Neural cell (in vitro differentiated cells): ENCODE data around the gene LSM10. TPM values are rescaled to one million over a fixed set of nuclear protein-coding genes. Genes with fewer than 3 reads are reported as not detected.

Experiments used
- H2AFZ ChIP-seq: fragments of 200-600, 300-800 bp; sonication (generic), shearing (Covaris generic); 2 replicates; pipeline ENCODE4 v1.6.0; 2014; ENCODE audit warnings: low read depth, mild to moderate bottlenecking, antibody characterized with exemption, low read length, moderate library complexity
- H3F3A ChIP-seq: fragments of 200-600 bp; shearing (Covaris generic); 2 replicates; pipeline ENCODE4 v1.6.1; 2016; ENCODE audit warnings: mild to moderate bottlenecking, moderate library complexity, mixed read lengths, antibody characterized with exemption, low read length; ENCODE audit not compliant: insufficient read depth, poor library complexity, severe bottlenecking
- H3K27ac ChIP-seq: fragments of 200-600, 300-800 bp; sonication (generic), shearing (Covaris generic); 2 replicates; pipeline ENCODE4 v1.5.1; 2014; ENCODE audit warnings: mild to moderate bottlenecking, low read length, moderate library complexity
- H3K27me3 ChIP-seq: fragments of 300-800, 200-600 bp; sonication (generic), shearing (Covaris generic); 2 replicates; pipeline ENCODE4 v1.6.0; 2014; ENCODE audit warnings: mild to moderate bottlenecking, low read depth, low read length, moderate library complexity; ENCODE audit not compliant: insufficient read depth
- H3K36me3 ChIP-seq: fragments of 300-800, 200-600 bp; sonication (generic), shearing (Covaris generic); 2 replicates; pipeline ENCODE4 v1.5.1; 2014; ENCODE audit warnings: mild to moderate bottlenecking, antibody characterized with exemption, low read length, moderate library complexity; ENCODE audit not compliant: insufficient read depth
- H3K4me2 ChIP-seq: fragments of 300-800, 200-600 bp; sonication (generic), shearing (Covaris generic); 2 replicates; pipeline ENCODE4 v1.6.0; 2014; ENCODE audit warnings: mild to moderate bottlenecking, low read length
- H3K4me3 ChIP-seq: fragments of 300-800, 200-600 bp; sonication (generic), shearing (Covaris generic); 2 replicates; pipeline ENCODE4 v1.5.1; 2014; ENCODE audit warnings: mild to moderate bottlenecking, low read length, moderate library complexity
- H3K79me2 ChIP-seq: fragments of 200-600 bp; shearing (Covaris generic); replicated peaks from 2 replicates; pipeline ENCODE4 v1.6.0; 2014; ENCODE audit warnings: mild to moderate bottlenecking, low read length, moderate library complexity; ENCODE audit not compliant: insufficient read depth
- H3K9ac ChIP-seq: fragments of 300-800, 200-600 bp; sonication (generic), shearing (Covaris generic); 2 replicates; pipeline ENCODE4 v1.6.1; 2016; ENCODE audit warnings: mild to moderate bottlenecking, low read length, mixed read lengths
- H3K9me2 ChIP-seq: fragments of 200-600 bp; shearing (Covaris generic); 2 replicates; pipeline ENCODE4 v1.6.1; 2016; ENCODE audit warnings: mild to moderate bottlenecking, low read length, mixed read lengths; ENCODE audit not compliant: insufficient read depth
- H3K9me3 ChIP-seq: fragments of 200-600, 300-800 bp; sonication (generic), shearing (Covaris generic); 2 replicates; pipeline ENCODE4 v1.6.1; 2016; ENCODE audit warnings: mild to moderate bottlenecking, mixed run types, low read length, moderate library complexity, mixed read lengths
- H4K20me1 ChIP-seq: fragments of 200-600 bp; shearing (Covaris generic); 2 replicates; pipeline ENCODE4 v1.6.1; 2016; ENCODE audit warnings: mild to moderate bottlenecking, mixed run types; ENCODE audit not compliant: insufficient read depth
- CTCF ChIP-seq: fragments of 450-650 bp; IDR thresholded peaks from 2 replicates; pipeline ENCODE4 v1.5.1; 2014; ENCODE audit warnings: antibody characterized with exemption, mild to moderate bottlenecking, moderate library complexity; ENCODE audit not compliant: poor library complexity, severe bottlenecking
- EP300 ChIP-seq: fragments of 450-650 bp; conservative IDR thresholded peaks from 2 replicates; pipeline ENCODE4 v1.6.1; 2014; ENCODE audit warnings: antibody characterized with exemption, mild to moderate bottlenecking, moderate library complexity; ENCODE audit not compliant: poor library complexity, severe bottlenecking
- EZH2 ChIP-seq: fragments of 200-600, 300-800 bp; shearing (Covaris generic), sonication (generic); IDR thresholded peaks from 2 replicates; pipeline ENCODE4 v1.6.1; 2014; ENCODE audit warnings: antibody characterized with exemption, low read length, borderline replicate concordance, mild to moderate bottlenecking; ENCODE audit not compliant: insufficient read depth, poor library complexity, severe bottlenecking
- MXI1 ChIP-seq: fragments of 450-650 bp; conservative IDR thresholded peaks from 2 replicates; pipeline ENCODE4 v1.6.1; 2014; ENCODE audit warnings: antibody characterized with exemption, mild to moderate bottlenecking; ENCODE audit not compliant: poor library complexity, severe bottlenecking
- POLR2AphosphoS5 ChIP-seq: IDR thresholded peaks from 2 replicates; pipeline ENCODE4 v1.6.1; 2012
- RAD21 ChIP-seq: fragments of 450-650 bp; conservative IDR thresholded peaks from 2 replicates; pipeline ENCODE4 v1.6.1; 2014; ENCODE audit warnings: antibody characterized with exemption, mild to moderate bottlenecking, moderate library complexity
- SMC3 ChIP-seq: fragments of 450-650 bp; conservative IDR thresholded peaks from 2 replicates; pipeline ENCODE4 v1.6.1; 2014; ENCODE audit warnings: antibody characterized with exemption, mild to moderate bottlenecking, moderate library complexity; ENCODE audit not compliant: poor library complexity
- TAF1 ChIP-seq: IDR thresholded peaks from 2 replicates; pipeline ENCODE4 v1.6.1; 2012; ENCODE audit warnings: low read depth
- polyA plus RNA-seq: library from polyadenylated mRNA; depleted of rRNA; stranded (reverse); fragments of >200 nt; gene quantifications from 2 replicates; pipeline ENCODE4 v1.2.3, GENCODE V29; 2014
- TF ChIP-seq, protein P1 (sequence below): IDR thresholded peaks from 2 replicates; pipeline ENCODE4 v1.6.1; 2012; ENCODE audit warnings: borderline replicate concordance

LSM10 gene
- polyA plus RNA-seq, 1 donor from 2014 or later, result 1.3 TPM

GRCh38 chr1:36432616-36433015, 34.9 kb upstream of the LSM10 start:
- Histone ChIP-seq H3F3A (no peaks in the 10 kb centered on the region), H3K79me2 (no peaks in the 10 kb centered on the region), H3K4me3 (no peak overlapping the region), H3K9me3 (no peaks in the 10 kb centered on the region), H3K9ac (no peak overlapping the region), H3K27ac (no peak overlapping the region), H3K4me2 (no peak overlapping the region), H2AFZ (no peak overlapping the region), H3K27me3 (no peaks in the 10 kb centered on the region), H3K9me2 (no peaks in the 10 kb centered on the region), H4K20me1 (no peaks in the 10 kb centered on the region), H3K36me3 (no peaks in the 10 kb centered on the region)
- TF ChIP-seq CTCF (no peak), EP300 (no peak), SMC3 (no peak), POLR2AphosphoS5 (no peak), TAF1 (no peak), RAD21 (no peak), MXI1 (no peak), EZH2 (no peak)
- TF ChIP-seq, protein P1, sequence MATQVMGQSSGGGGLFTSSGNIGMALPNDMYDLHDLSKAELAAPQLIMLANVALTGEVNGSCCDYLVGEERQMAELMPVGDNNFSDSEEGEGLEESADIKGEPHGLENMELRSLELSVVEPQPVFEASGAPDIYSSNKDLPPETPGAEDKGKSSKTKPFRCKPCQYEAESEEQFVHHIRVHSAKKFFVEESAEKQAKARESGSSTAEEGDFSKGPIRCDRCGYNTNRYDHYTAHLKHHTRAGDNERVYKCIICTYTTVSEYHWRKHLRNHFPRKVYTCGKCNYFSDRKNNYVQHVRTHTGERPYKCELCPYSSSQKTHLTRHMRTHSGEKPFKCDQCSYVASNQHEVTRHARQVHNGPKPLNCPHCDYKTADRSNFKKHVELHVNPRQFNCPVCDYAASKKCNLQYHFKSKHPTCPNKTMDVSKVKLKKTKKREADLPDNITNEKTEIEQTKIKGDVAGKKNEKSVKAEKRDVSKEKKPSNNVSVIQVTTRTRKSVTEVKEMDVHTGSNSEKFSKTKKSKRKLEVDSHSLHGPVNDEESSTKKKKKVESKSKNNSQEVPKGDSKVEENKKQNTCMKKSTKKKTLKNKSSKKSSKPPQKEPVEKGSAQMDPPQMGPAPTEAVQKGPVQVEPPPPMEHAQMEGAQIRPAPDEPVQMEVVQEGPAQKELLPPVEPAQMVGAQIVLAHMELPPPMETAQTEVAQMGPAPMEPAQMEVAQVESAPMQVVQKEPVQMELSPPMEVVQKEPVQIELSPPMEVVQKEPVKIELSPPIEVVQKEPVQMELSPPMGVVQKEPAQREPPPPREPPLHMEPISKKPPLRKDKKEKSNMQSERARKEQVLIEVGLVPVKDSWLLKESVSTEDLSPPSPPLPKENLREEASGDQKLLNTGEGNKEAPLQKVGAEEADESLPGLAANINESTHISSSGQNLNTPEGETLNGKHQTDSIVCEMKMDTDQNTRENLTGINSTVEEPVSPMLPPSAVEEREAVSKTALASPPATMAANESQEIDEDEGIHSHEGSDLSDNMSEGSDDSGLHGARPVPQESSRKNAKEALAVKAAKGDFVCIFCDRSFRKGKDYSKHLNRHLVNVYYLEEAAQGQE, result no peak

DNA sequence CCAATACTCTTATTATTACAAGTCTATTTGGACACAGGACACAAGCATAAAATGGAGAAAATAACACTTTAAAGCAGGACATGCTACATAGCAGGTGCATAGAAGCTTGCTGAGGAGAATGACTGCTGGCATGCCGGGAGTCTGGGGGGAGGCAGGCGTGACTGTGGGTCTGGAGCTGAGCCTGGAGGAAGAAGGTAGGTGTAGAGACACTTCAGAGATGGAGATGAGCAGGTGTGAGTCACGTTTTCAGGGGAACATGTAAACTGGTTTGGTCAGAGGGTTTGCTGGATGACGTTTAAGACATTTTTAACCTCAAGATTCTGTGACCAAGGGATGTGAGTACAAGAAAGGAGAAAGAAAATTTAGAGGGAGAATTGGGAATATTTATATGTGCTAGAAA, 28.1 kb upstream of the LSM10 start:
- Histone ChIP-seq H2AFZ (no peak overlapping the region), H3K27ac (no peak overlapping the region), H3K79me2 (no peaks in the 10 kb centered on the region), H3K9me2 (no peaks in the 10 kb centered on the region), H4K20me1 (no peaks in the 10 kb centered on the region), H3K4me3 (no peak overlapping the region), H3K9me3 (no peaks in the 10 kb centered on the region), H3K36me3 (no peaks in the 10 kb centered on the region), H3K27me3 (no peaks in the 10 kb centered on the region), H3K4me2 (no peak overlapping the region), H3K9ac (no peak overlapping the region), H3F3A (no peaks in the 10 kb centered on the region)
- TF ChIP-seq EP300 (no peak), SMC3 (no peak), MXI1 (no peak), POLR2AphosphoS5 (no peak), CTCF (no peak), EZH2 (no peak)
- TF ChIP-seq, protein P1, result no peak
